Sigmoid colon (tissue), 4 donors: Measurements from ENCODE around the gene OR10P1.

Experiments
- POLR2A ChIP-seq, 2 donors: fragments of 450-650 bp; IDR thresholded peaks; one replicate each; pipeline ENCODE4 v1.6.1; 2016; ENCODE audit warnings: antibody characterized with exemption in 2 of 2, mild to moderate bottlenecking in 2 of 2, moderate library complexity in 2 of 2
- POLR2AphosphoS5 ChIP-seq, 4 donors: sonication (generic); formaldehyde crosslinking; IDR thresholded peaks; one replicate each; pipeline ENCODE4 v1.6.1; 2017; ENCODE audit warnings: antibody characterized with exemption in 4 of 4
- TF ChIP-seq, protein P1 (sequence below), 4 experiments: fragments of 450-650 bp in 3 of 4; fragments of 200-600 bp in 1 of 4; IDR thresholded peaks; one replicate each; pipeline ENCODE4 v1.5.1; 2016 to 2019; ENCODE audit warnings: antibody characterized with exemption in 4 of 4, mild to moderate bottlenecking in 3 of 4, moderate library complexity in 2 of 4

GRCh38 chr12:55612646-55613045, 24.0 kb upstream of the OR10P1 start:
- TF ChIP-seq, protein P1, sequence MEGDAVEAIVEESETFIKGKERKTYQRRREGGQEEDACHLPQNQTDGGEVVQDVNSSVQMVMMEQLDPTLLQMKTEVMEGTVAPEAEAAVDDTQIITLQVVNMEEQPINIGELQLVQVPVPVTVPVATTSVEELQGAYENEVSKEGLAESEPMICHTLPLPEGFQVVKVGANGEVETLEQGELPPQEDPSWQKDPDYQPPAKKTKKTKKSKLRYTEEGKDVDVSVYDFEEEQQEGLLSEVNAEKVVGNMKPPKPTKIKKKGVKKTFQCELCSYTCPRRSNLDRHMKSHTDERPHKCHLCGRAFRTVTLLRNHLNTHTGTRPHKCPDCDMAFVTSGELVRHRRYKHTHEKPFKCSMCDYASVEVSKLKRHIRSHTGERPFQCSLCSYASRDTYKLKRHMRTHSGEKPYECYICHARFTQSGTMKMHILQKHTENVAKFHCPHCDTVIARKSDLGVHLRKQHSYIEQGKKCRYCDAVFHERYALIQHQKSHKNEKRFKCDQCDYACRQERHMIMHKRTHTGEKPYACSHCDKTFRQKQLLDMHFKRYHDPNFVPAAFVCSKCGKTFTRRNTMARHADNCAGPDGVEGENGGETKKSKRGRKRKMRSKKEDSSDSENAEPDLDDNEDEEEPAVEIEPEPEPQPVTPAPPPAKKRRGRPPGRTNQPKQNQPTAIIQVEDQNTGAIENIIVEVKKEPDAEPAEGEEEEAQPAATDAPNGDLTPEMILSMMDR (IDR thresholded peaks at IDR 0.05) = no peak
- TF ChIP-seq POLR2AphosphoS5 (IDR thresholded peaks at IDR 0.05) = no peak
- TF ChIP-seq POLR2A (IDR thresholded peaks at IDR 0.05) = no peak
